OCI-LY7 (cell line): Measurements from ENCODE around the gene MICAL3.

Experiments
- CTCF ChIP-seq: fragments of 200-600 bp; sonication (generic); conservative IDR thresholded peaks from 2 replicates; pipeline ENCODE4 v1.5.1; 2014; ENCODE audit warnings: mild to moderate bottlenecking, antibody characterized with exemption, low read length, moderate library complexity, mixed read lengths
- EZH2phosphoT487 ChIP-seq: fragments of 200-600 bp; sonication (generic); IDR thresholded peaks from 2 replicates; pipeline ENCODE4 v1.6.1; 2018; ENCODE audit warnings: low read depth, borderline replicate concordance, mild to moderate bottlenecking, mixed run types, antibody characterized with exemption, low read length, moderate library complexity, mixed read lengths

- TF ChIP-seq CTCF (no peak), EZH2phosphoT487 (no peak)
These were observed 245.9 kb downstream of the MICAL3 start for GRCh38 chr22:17778412-17778976.
